ENCODE data around the gene KDM3B.

GRCh38 chr5:138440159-138441073 lies 87.9 kb downstream of the KDM3B start:
- TF ChIP-seq, protein P1, sequence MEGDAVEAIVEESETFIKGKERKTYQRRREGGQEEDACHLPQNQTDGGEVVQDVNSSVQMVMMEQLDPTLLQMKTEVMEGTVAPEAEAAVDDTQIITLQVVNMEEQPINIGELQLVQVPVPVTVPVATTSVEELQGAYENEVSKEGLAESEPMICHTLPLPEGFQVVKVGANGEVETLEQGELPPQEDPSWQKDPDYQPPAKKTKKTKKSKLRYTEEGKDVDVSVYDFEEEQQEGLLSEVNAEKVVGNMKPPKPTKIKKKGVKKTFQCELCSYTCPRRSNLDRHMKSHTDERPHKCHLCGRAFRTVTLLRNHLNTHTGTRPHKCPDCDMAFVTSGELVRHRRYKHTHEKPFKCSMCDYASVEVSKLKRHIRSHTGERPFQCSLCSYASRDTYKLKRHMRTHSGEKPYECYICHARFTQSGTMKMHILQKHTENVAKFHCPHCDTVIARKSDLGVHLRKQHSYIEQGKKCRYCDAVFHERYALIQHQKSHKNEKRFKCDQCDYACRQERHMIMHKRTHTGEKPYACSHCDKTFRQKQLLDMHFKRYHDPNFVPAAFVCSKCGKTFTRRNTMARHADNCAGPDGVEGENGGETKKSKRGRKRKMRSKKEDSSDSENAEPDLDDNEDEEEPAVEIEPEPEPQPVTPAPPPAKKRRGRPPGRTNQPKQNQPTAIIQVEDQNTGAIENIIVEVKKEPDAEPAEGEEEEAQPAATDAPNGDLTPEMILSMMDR (IDR thresholded peaks at IDR 0.05) = no peak
- TF ChIP-seq POLR2A (IDR thresholded peaks at IDR 0.05) = no peak

Measured in uterus (tissue), 2 donors.